ENCODE results near the gene PDIA6.

Gene PDIA6

GRCh38 chr2:10831400-10831985 is 18.9 kb upstream of the PDIA6 start:
- no peaks in the 10 kb centered on the region for H3K36me3 ChIP-seq
- peaks cover 95% of the 10 kb centered on the region for H3K27me3 ChIP-seq

GRCh38 chr2:10830641-10831399 is 18.2 kb upstream of the PDIA6 start:
- Histone ChIP-seq H3K4me1 (ENCODE audit: control insufficient read depth in 1 of 2, insufficient read depth in 1 of 2, low read depth in 1 of 2, low read length in 1 of 2) (no peaks in the 10 kb centered on the region), H3K9me3 (no peaks in the 10 kb centered on the region), H3K27me3 (peaks cover 94% of the 10 kb centered on the region), H3K27ac (no peak overlapping the region), H3K36me3 (no peaks in the 10 kb centered on the region), H3K4me3 (ENCODE audit: low read depth in 1 of 2, low read length in 1 of 2) (no peak overlapping the region)
- no peak for TF ChIP-seq CTCF (IDR thresholded peaks at IDR 0.05)

More at GRCh38 chr2:10831400-10831985, 18.9 kb upstream of the PDIA6 start:
- Histone ChIP-seq H3K27ac (no peak overlapping the region), H3K9me3 (no peaks in the 10 kb centered on the region), H3K4me1 (ENCODE audit: control insufficient read depth in 1 of 2, insufficient read depth in 1 of 2, low read depth in 1 of 2, low read length in 1 of 2) (no peaks in the 10 kb centered on the region), H3K4me3 (ENCODE audit: low read depth in 1 of 2, low read length in 1 of 2) (no peak overlapping the region)
- no peak for TF ChIP-seq CTCF (IDR thresholded peaks at IDR 0.05)

- Histone ChIP-seq H3K27ac (no peak overlapping the region), H3K9me3 (no peaks in the 10 kb centered on the region), H3K4me3 (ENCODE audit: low read depth in 1 of 2, low read length in 1 of 2) (no peak overlapping the region), H3K27me3 (peaks cover 92% of the 10 kb centered on the region), H3K4me1 (ENCODE audit: control insufficient read depth in 1 of 2, insufficient read depth in 1 of 2, low read depth in 1 of 2, low read length in 1 of 2) (no peaks in the 10 kb centered on the region), H3K36me3 (no peaks in the 10 kb centered on the region)
- no peak for TF ChIP-seq CTCF (IDR thresholded peaks at IDR 0.05)
Measured at GRCh38 chr2:10830203-10830602, 17.6 kb upstream of the PDIA6 start.

- Histone ChIP-seq H3K27me3 (peaks cover 93% of the 10 kb centered on the region), H3K4me1 (ENCODE audit: control insufficient read depth in 1 of 2, insufficient read depth in 1 of 2, low read depth in 1 of 2, low read length in 1 of 2) (no peaks in the 10 kb centered on the region), H3K4me3 (ENCODE audit: low read depth in 1 of 2, low read length in 1 of 2) (no peak overlapping the region), H3K9me3 (no peaks in the 10 kb centered on the region), H3K27ac (no peak overlapping the region), H3K36me3 (no peaks in the 10 kb centered on the region)
- TF ChIP-seq CTCF (IDR thresholded peaks at IDR 0.05): no peak
Measured at GRCh38 chr2:10829299-10829698, 16.7 kb upstream of the PDIA6 start.

- Histone ChIP-seq H3K27me3 (peaks cover 93% of the 10 kb centered on the region), H3K4me1 (ENCODE audit: control insufficient read depth in 1 of 2, insufficient read depth in 1 of 2, low read depth in 1 of 2, low read length in 1 of 2) (no peaks in the 10 kb centered on the region), H3K4me3 (ENCODE audit: low read depth in 1 of 2, low read length in 1 of 2) (no peak overlapping the region), H3K27ac (no peak overlapping the region), H3K36me3 (no peaks in the 10 kb centered on the region), H3K9me3 (no peaks in the 10 kb centered on the region)
- no peak for TF ChIP-seq CTCF (IDR thresholded peaks at IDR 0.05)
Measured at GRCh38 chr2:10828346-10828745, 15.8 kb upstream of the PDIA6 start.
